Ishikawa (cell line): ENCODE data around the gene KIF6.

ENCODE experiments used
- CEBPB ChIP-seq: IDR thresholded peaks from 2 replicates; pipeline ENCODE4 v1.6.1; 2012
- CREB1 ChIP-seq: IDR thresholded peaks from 2 replicates; pipeline ENCODE4 v1.6.1; 2012; ENCODE audit warnings: low read depth
- EGR1 ChIP-seq: IDR thresholded peaks from 2 replicates; pipeline ENCODE4 v1.6.1; 2012
- EP300 ChIP-seq: IDR thresholded peaks from 2 replicates; pipeline ENCODE4 v1.6.1; 2012; ENCODE audit warnings: borderline replicate concordance
- FOXM1 ChIP-seq: IDR thresholded peaks from 2 replicates; pipeline ENCODE4 v1.6.1; 2012; ENCODE audit warnings: low read depth, borderline replicate concordance
- MAX ChIP-seq: IDR thresholded peaks from 2 replicates; pipeline ENCODE4 v1.6.1; 2012
- NFIC ChIP-seq: IDR thresholded peaks from 2 replicates; pipeline ENCODE4 v1.6.1; 2012
- RAD21 ChIP-seq: IDR thresholded peaks from 2 replicates; pipeline ENCODE4 v1.6.1; 2012; ENCODE audit warnings: low read depth
- REST ChIP-seq: IDR thresholded peaks from 2 replicates; pipeline ENCODE4 v1.6.1; 2012; ENCODE audit warnings: low read depth, mild to moderate bottlenecking
- TAF1 ChIP-seq: IDR thresholded peaks from 2 replicates; pipeline ENCODE4 v1.6.1; 2012; ENCODE audit warnings: low read depth, mild to moderate bottlenecking
- TCF12 ChIP-seq: IDR thresholded peaks from 2 replicates; pipeline ENCODE4 v1.6.1; 2012; ENCODE audit warnings: low read depth
- TEAD4 ChIP-seq: IDR thresholded peaks from 2 replicates; pipeline ENCODE4 v1.6.1; 2012
- USF1 ChIP-seq: IDR thresholded peaks from 2 replicates; pipeline ENCODE4 v1.6.1; 2012
- YY1 ChIP-seq: IDR thresholded peaks from 2 replicates; pipeline ENCODE4 v1.6.1; 2012; ENCODE audit warnings: low read depth
- ZBTB7A ChIP-seq: IDR thresholded peaks from 2 replicates; pipeline ENCODE4 v1.6.1; 2012; ENCODE audit warnings: low read depth

KIF6 gene

GRCh38 chr6:39300739-39301138, 424.5 kb downstream of the KIF6 start:
- TF ChIP-seq YY1 = no peak
- no peak for TF ChIP-seq ZBTB7A

- no peak for TF ChIP-seq FOXM1
- TF ChIP-seq REST = no peak
- TF ChIP-seq TAF1 = no peak
- TF ChIP-seq YY1 = no peak
- no peak for TF ChIP-seq RAD21
- no peak for TF ChIP-seq TCF12
- no peak for TF ChIP-seq ZBTB7A
- no peak for TF ChIP-seq MAX
- no peak for TF ChIP-seq CREB1
- no peak for TF ChIP-seq EGR1
- TF ChIP-seq EP300 = no peak
- no peak for TF ChIP-seq TEAD4
- no peak for TF ChIP-seq CEBPB
- TF ChIP-seq NFIC = no peak
- TF ChIP-seq USF1 = no peak
These were observed 427.1 kb downstream of the KIF6 start for GRCh38 chr6:39298061-39298460.

GRCh38 chr6:39296745-39297640, 428.2 kb downstream of the KIF6 start:
- no peak for TF ChIP-seq EGR1
- no peak for TF ChIP-seq MAX
- TF ChIP-seq USF1 = no peak
- no peak for TF ChIP-seq NFIC
- no peak for TF ChIP-seq RAD21
- TF ChIP-seq ZBTB7A = no peak
- no peak for TF ChIP-seq CREB1

- no peak for TF ChIP-seq EGR1
- TF ChIP-seq USF1 = no peak
- TF ChIP-seq FOXM1 = no peak
- TF ChIP-seq ZBTB7A = no peak
- TF ChIP-seq CREB1 = no peak
- TF ChIP-seq TEAD4 = no peak
- TF ChIP-seq MAX = no peak
- no peak for TF ChIP-seq EP300
- TF ChIP-seq TCF12 = no peak
- no peak for TF ChIP-seq YY1
These were observed 429.6 kb downstream of the KIF6 start for GRCh38 chr6:39295611-39296011.

- no peak for TF ChIP-seq MAX
- no peak for TF ChIP-seq EP300
These were observed 430.3 kb downstream of the KIF6 start for GRCh38 chr6:39294899-39295298.

- no peak for TF ChIP-seq TEAD4
- no peak for TF ChIP-seq NFIC
- TF ChIP-seq YY1 = no peak
- no peak for TF ChIP-seq TCF12
- no peak for TF ChIP-seq CREB1
These were observed 431.1 kb downstream of the KIF6 start for GRCh38 chr6:39294133-39294532.

- no peak for TF ChIP-seq FOXM1
- TF ChIP-seq CEBPB = no peak
- no peak for TF ChIP-seq TEAD4
- TF ChIP-seq REST = no peak
- TF ChIP-seq CREB1 = no peak
- no peak for TF ChIP-seq USF1
- no peak for TF ChIP-seq EP300
- TF ChIP-seq TAF1 = no peak
These were observed 432.6 kb downstream of the KIF6 start for GRCh38 chr6:39292637-39293036.
